Gastroesophageal sphincter (tissue), 3 donors: Measurements from ENCODE around the gene PSMG3.

Source experiments
- EP300 ChIP-seq: sonication (generic); formaldehyde crosslinking; IDR thresholded peaks from one replicate; pipeline ENCODE4 v1.6.1; 2017; ENCODE audit warnings: antibody characterized with exemption, mild to moderate bottlenecking
- POLR2A ChIP-seq, 2 donors: fragments of 450-650 bp; IDR thresholded peaks; one replicate each; pipeline ENCODE4 v1.6.1; 2017; ENCODE audit warnings: antibody characterized with exemption in 2 of 2, mild to moderate bottlenecking in 2 of 2, moderate library complexity in 1 of 2
- POLR2AphosphoS5 ChIP-seq: sonication (generic); formaldehyde crosslinking; IDR thresholded peaks from one replicate; pipeline ENCODE4 v1.6.1; 2017; ENCODE audit warnings: antibody characterized with exemption
- TF ChIP-seq, protein P1 (sequence below), 4 experiments: fragments of 200-600 bp in 2 of 4; fragments of 450-650 bp in 2 of 4; sonication (generic) in 1 of 4; IDR thresholded peaks; one replicate each; pipeline ENCODE4 v1.5.1; 2017 to 2019; ENCODE audit warnings: antibody characterized with exemption in 4 of 4, mild to moderate bottlenecking in 2 of 4, moderate library complexity in 2 of 4

DNA sequence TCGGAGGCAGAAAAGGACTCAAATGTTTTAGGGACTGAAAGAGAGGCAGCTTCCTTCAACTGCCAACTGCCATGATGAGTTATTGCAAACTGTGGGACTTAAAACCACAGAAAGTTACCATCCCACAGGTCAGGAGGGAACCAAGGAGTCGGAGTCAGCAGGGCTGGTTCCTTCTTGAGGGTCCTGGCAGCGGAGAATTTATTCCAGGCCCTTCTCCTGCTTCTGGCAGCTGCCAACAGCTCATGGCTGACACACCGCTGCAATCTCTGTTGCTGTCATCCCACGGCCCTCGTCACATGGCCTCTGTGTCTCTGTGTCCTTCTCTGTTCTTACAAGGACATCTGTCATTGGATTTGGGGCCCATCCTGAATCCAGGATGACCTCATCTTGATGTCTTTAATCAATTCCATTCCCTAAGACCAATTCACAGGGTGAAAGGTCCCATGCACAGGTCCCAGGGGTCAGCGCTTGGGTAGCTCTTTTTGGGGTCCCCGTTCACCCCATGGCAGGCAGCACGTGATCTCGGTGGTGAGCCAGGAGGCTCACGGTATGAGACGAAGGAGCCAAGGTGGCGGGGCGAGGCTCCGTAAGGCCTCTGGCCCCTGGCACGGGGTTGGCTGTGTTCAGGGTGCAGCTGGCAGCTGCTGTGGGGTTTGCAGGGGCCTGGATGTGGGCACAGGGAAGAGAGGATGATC, 27.4 kb upstream of the PSMG3 start:
- TF ChIP-seq, protein P1, sequence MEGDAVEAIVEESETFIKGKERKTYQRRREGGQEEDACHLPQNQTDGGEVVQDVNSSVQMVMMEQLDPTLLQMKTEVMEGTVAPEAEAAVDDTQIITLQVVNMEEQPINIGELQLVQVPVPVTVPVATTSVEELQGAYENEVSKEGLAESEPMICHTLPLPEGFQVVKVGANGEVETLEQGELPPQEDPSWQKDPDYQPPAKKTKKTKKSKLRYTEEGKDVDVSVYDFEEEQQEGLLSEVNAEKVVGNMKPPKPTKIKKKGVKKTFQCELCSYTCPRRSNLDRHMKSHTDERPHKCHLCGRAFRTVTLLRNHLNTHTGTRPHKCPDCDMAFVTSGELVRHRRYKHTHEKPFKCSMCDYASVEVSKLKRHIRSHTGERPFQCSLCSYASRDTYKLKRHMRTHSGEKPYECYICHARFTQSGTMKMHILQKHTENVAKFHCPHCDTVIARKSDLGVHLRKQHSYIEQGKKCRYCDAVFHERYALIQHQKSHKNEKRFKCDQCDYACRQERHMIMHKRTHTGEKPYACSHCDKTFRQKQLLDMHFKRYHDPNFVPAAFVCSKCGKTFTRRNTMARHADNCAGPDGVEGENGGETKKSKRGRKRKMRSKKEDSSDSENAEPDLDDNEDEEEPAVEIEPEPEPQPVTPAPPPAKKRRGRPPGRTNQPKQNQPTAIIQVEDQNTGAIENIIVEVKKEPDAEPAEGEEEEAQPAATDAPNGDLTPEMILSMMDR (IDR thresholded peaks at IDR 0.05): no peak
- TF ChIP-seq POLR2A (IDR thresholded peaks at IDR 0.05) (no peak), POLR2AphosphoS5 (no peak), EP300 (no peak)
